H1 (cell line): ENCODE results near the gene DNAJC5G. TPM values are rescaled to one million over a fixed set of nuclear protein-coding genes. Genes with fewer than 3 reads are reported as not detected.

Experiments used
- CTCF ChIA-PET: fragments of 300-600 bp; sonication (Branson Sonifier 250); formaldehyde crosslinking; loops from one replicate; lab custom pipeline; 2021; ENCODE audit not compliant: partially characterized antibody; lab: Charles Lee
- POLR2A ChIA-PET: fragments of 300-600 bp; sonication (Branson Sonifier 250); formaldehyde crosslinking; loops from one replicate; lab custom pipeline; 2021; ENCODE audit warnings: inconsistent platforms; ENCODE audit not compliant: partially characterized antibody; lab: Charles Lee
- DNase-seq, 2 experiments: peaks; one replicate each; pipeline versions ENCODE4 v3.0.0 to v3.0.0-alpha.2; 2010 to 2022; ENCODE audit warnings: low spot score in 2 of 2, low read depth in 1 of 2, mixed read lengths in 1 of 2
- FAIRE-seq: peaks from 2 replicates; lab custom pipeline; 2011; peaks lifted over from hg19 to GRCh38; lab: Jason Lieb, UNC
- H2AFZ ChIP-seq: 2 replicates; pipeline ENCODE4 v1.8.1; 2012; ENCODE audit warnings: low read length, inconsistent platforms
- H2AK5ac ChIP-seq: 2 replicates; pipeline ENCODE4 v1.6.1; 2013; ENCODE audit warnings: low read depth, low read length
- H2BK120ac ChIP-seq: replicated peaks from 2 replicates; pipeline ENCODE3; 2013; ENCODE audit warnings: low read depth, low read length, inconsistent platforms
- H2BK12ac ChIP-seq: 2 replicates; pipeline ENCODE4 v1.6.1; 2013; ENCODE audit warnings: low read depth, low read length
- H2BK15ac ChIP-seq: 2 replicates; pipeline ENCODE4 v1.6.1; 2013; ENCODE audit warnings: low read length
- H2BK20ac ChIP-seq: 2 replicates; pipeline ENCODE4 v1.6.1; 2013; ENCODE audit warnings: low read length
- H2BK5ac ChIP-seq: 2 replicates; pipeline ENCODE4 v1.6.1; 2013; ENCODE audit warnings: low read depth, low read length
- H3K14ac ChIP-seq: 2 replicates; pipeline ENCODE4 v1.6.1; 2013; ENCODE audit warnings: inconsistent platforms; ENCODE audit not compliant: insufficient read length
- H3K18ac ChIP-seq: 2 replicates; pipeline ENCODE4 v1.6.1; 2013; ENCODE audit warnings: low read length; ENCODE audit errors: extremely low read depth
- H3K23ac ChIP-seq: 2 replicates; pipeline ENCODE4 v1.6.1; 2013; ENCODE audit warnings: inconsistent platforms; ENCODE audit not compliant: insufficient read length
- H3K23me2 ChIP-seq: 2 replicates; pipeline ENCODE4 v1.6.1; 2013; ENCODE audit warnings: low read depth, low read length
- H3K27ac ChIP-seq: 2 replicates; pipeline ENCODE4 v1.6.1; 2011; ENCODE audit warnings: low read depth, low read length, inconsistent platforms
- H3K27me3 ChIP-seq, 4 experiments: replicated peaks in 1 of 4; 1 replicate in 1 of 4; 2 replicates in 3 of 4; pipeline versions ENCODE4 v1.6.1 to v1.8.1; 2011 to 2013; ENCODE audit warnings: low read length in 3 of 4, mild to moderate bottlenecking in 3 of 4, inconsistent platforms in 2 of 4, mixed read lengths in 2 of 4, moderate library complexity in 1 of 4; ENCODE audit not compliant: control insufficient read depth in 3 of 4, insufficient read depth in 3 of 4; ENCODE audit errors: extremely low read depth in 1 of 4
- H3K36me3 ChIP-seq, 4 experiments: 2 replicates each; pipeline versions ENCODE4 v1.6.1 to v1.8.1; 2011 to 2013; ENCODE audit warnings: mild to moderate bottlenecking in 4 of 4, low read length in 3 of 4, moderate library complexity in 2 of 4, control low read depth in 1 of 4, inconsistent platforms in 1 of 4; ENCODE audit not compliant: insufficient read depth in 4 of 4, control insufficient read depth in 2 of 4
- H3K4ac ChIP-seq: replicated peaks from 2 replicates; pipeline ENCODE3; 2013; ENCODE audit warnings: low read length, low read depth, mixed read lengths, inconsistent platforms; ENCODE audit not compliant: insufficient read length
- H3K4me1 ChIP-seq, 4 experiments: replicated peaks in 1 of 4; 1 replicate in 1 of 4; 2 replicates in 3 of 4; pipeline versions ENCODE4 v1.6.1 to v1.8.1; 2011 to 2013; ENCODE audit warnings: low read length in 3 of 4, inconsistent platforms in 2 of 4, mixed read lengths in 1 of 4; ENCODE audit not compliant: insufficient read depth in 4 of 4, control insufficient read depth in 3 of 4
- H3K4me2 ChIP-seq, 2 experiments: 2 replicates each; pipeline versions ENCODE4 v1.6.1 to v1.8.1; 2011 to 2013; ENCODE audit warnings: low read depth in 2 of 2, low read length in 2 of 2, control low read depth in 1 of 2, inconsistent platforms in 1 of 2, mild to moderate bottlenecking in 1 of 2; ENCODE audit not compliant: insufficient read depth in 1 of 2
- H3K4me3 ChIP-seq, 4 experiments: fragments of 200-600, 300-600 bp in 1 of 4; sonication (generic), shearing (Covaris generic), sonication (Bioruptor Twin) in 1 of 4; 2 replicates each; pipeline versions ENCODE4 v1.5.1 to v1.8.1; 2011 to 2016; ENCODE audit warnings: low read length in 4 of 4, low read depth in 3 of 4, control low read depth in 2 of 4, inconsistent platforms in 2 of 4, mild to moderate bottlenecking in 2 of 4, mixed read lengths in 1 of 4, moderate library complexity in 1 of 4; ENCODE audit not compliant: insufficient read depth in 2 of 4; ENCODE audit errors: extremely low read depth in 1 of 4
- H3K56ac ChIP-seq: replicated peaks from 2 replicates; pipeline ENCODE3; 2013; ENCODE audit warnings: low read depth, mild to moderate bottlenecking, mixed read lengths, low read length, inconsistent platforms; ENCODE audit not compliant: insufficient read length
- H3K79me1 ChIP-seq: 2 replicates; pipeline ENCODE4 v1.6.1; 2013; ENCODE audit warnings: low read depth, low read length, control low read depth
- H3K79me2 ChIP-seq, 2 experiments: 2 replicates each; pipeline versions ENCODE4 v1.6.1 to v1.8.1; 2012 to 2013; ENCODE audit warnings: low read length in 2 of 2, mild to moderate bottlenecking in 2 of 2, inconsistent platforms in 1 of 2; ENCODE audit not compliant: insufficient read depth in 2 of 2, control insufficient read depth in 1 of 2
- H3K9ac ChIP-seq, 4 experiments: replicated peaks in 1 of 4; 1 replicate in 1 of 4; 2 replicates in 3 of 4; pipeline versions ENCODE4 v1.6.1 to v1.8.1; 2011 to 2013; ENCODE audit warnings: low read depth in 3 of 4, low read length in 3 of 4, control low read depth in 2 of 4, mild to moderate bottlenecking in 2 of 4, moderate library complexity in 2 of 4, inconsistent platforms in 1 of 4; ENCODE audit errors: extremely low read depth in 1 of 4
- H3K9me3 ChIP-seq, 2 experiments: 2 replicates each; pipeline versions ENCODE4 v1.6.1 to v1.8.1; 2012 to 2013; ENCODE audit warnings: mild to moderate bottlenecking in 2 of 2, moderate library complexity in 2 of 2, control low read depth in 1 of 2, inconsistent platforms in 1 of 2, low read depth in 1 of 2, low read length in 1 of 2, mixed read lengths in 1 of 2; ENCODE audit not compliant: insufficient read depth in 2 of 2
- H4K20me1 ChIP-seq, 2 experiments: replicated peaks in 1 of 2; 2 replicates each; pipeline versions ENCODE3 to v1.8.1; 2011 to 2013; ENCODE audit warnings: inconsistent platforms in 2 of 2, low read length in 2 of 2, mild to moderate bottlenecking in 1 of 2; ENCODE audit not compliant: insufficient read depth in 2 of 2, control insufficient read depth in 1 of 2
- H4K5ac ChIP-seq: 2 replicates; pipeline ENCODE4 v1.6.1; 2013; ENCODE audit warnings: low read length, low read depth, mixed read lengths, inconsistent platforms; ENCODE audit not compliant: insufficient read length
- H4K8ac ChIP-seq: 2 replicates; pipeline ENCODE4 v1.8.0; 2013; ENCODE audit warnings: mild to moderate bottlenecking, moderate library complexity, low read length, inconsistent platforms; ENCODE audit not compliant: insufficient read depth; ENCODE audit errors: extremely low read depth
- H4K91ac ChIP-seq: replicated peaks from 2 replicates; pipeline ENCODE3; 2013; ENCODE audit warnings: low read length, mixed read lengths, inconsistent platforms; ENCODE audit not compliant: insufficient read length
- BRCA1 ChIP-seq: IDR thresholded peaks from 2 replicates; pipeline ENCODE4 v1.6.1; 2012; ENCODE audit warnings: low read depth, low read length, improper control_type of control experiment
- FOSL1 ChIP-seq: IDR thresholded peaks from 2 replicates; pipeline ENCODE4 v1.6.1; 2011; ENCODE audit warnings: mild to moderate bottlenecking, low read depth, low read length, moderate library complexity; ENCODE audit not compliant: insufficient read depth
- GABPA ChIP-seq: IDR thresholded peaks from 2 replicates; pipeline ENCODE4 v1.6.1; 2011; ENCODE audit warnings: mild to moderate bottlenecking, low read length, moderate library complexity, borderline replicate concordance; ENCODE audit not compliant: insufficient read depth
- KDM1A ChIP-seq: fragments of 200-600, 300-600 bp; sonication (generic); IDR thresholded peaks from 2 replicates; pipeline ENCODE4 v1.7.1; 2016; ENCODE audit warnings: mild to moderate bottlenecking, low read length, borderline replicate concordance
- PHF8 ChIP-seq: fragments of 200-600 bp; sonication (generic); conservative IDR thresholded peaks from 2 replicates; pipeline ENCODE4 v1.7.1; 2012; ENCODE audit warnings: low read depth, mild to moderate bottlenecking, inconsistent platforms, low read length, moderate library complexity
- RXRA ChIP-seq: IDR thresholded peaks from 2 replicates; pipeline ENCODE4 v1.6.1; 2011; ENCODE audit warnings: low read depth, mild to moderate bottlenecking, low read length, moderate library complexity; ENCODE audit not compliant: insufficient read depth
- SRF ChIP-seq: IDR thresholded peaks from 2 replicates; pipeline ENCODE4 v1.6.1; 2011; ENCODE audit warnings: mild to moderate bottlenecking, low read depth, low read length, moderate library complexity
- TAF7 ChIP-seq: optimal IDR thresholded peaks from 2 replicates; pipeline ENCODE3; 2011; ENCODE audit warnings: low read depth, mild to moderate bottlenecking, inconsistent platforms, low read length, moderate library complexity, borderline replicate concordance
- TEAD4 ChIP-seq: IDR thresholded peaks from 2 replicates; pipeline ENCODE4 v1.6.1; 2012; ENCODE audit warnings: low read depth, low read length, inconsistent platforms, mixed read lengths
- WGBS, 2 experiments: shearing (Covaris generic) in 1 of 2; methylation state at CpG; one replicate each; pipeline versions ENCODE4 v1.1.6 to v1.1.7; 2013 to 2015; ENCODE audit warnings: low lambda C conversion rate in 2 of 2, mixed read lengths in 2 of 2, inconsistent platforms in 1 of 2, low coverage in 1 of 2, missing lambda C conversion rate in 1 of 2; ENCODE audit not compliant: insufficient replicate concordance in 2 of 2, insufficient coverage in 1 of 2, insufficient read length in 1 of 2; ENCODE audit errors: extremely low coverage in 1 of 2, missing lambda C conversion rate in 1 of 2; 5-methylcytosine and 5-hydroxymethylcytosine counted together
- polyA plus RNA-seq, 7 experiments: library from polyadenylated mRNA; depleted of rRNA in 3 of 7; stranded (reverse) in 5 of 7; unstranded in 2 of 7; fragments of >200 nt in 5 of 7; fragments of 200-250 nt in 2 of 7; gene quantifications; 1 replicate in 5 of 7; 2 replicates in 1 of 7; 4 replicates in 1 of 7; pipeline versions ENCODE4 v1.2.1 to v1.2.3, GENCODE V29; 2011 to 2013; ENCODE audit warnings: missing spikeins in 2 of 7, mixed read lengths in 2 of 7
- total RNA-seq: library from RNA; stranded (reverse); fragmentation: NEBNext Ultra II Directional; extraction: Animal tissue kit (Norgen Biotek cat#: 25700); gene quantifications from 2 replicates; pipeline ENCODE4 v1.2.1, GENCODE V29; 2021

Gene DNAJC5G
- total and polyA plus RNA-seq, 2 of the 8 experiments (the other 6 are each of a cell fraction or from before 2014, with no cell fraction given), result 0.83 to 1.4 TPM

- no peak for DNase-seq
Observed at GRCh38 chr2:27256855-27257454, 18.3 kb upstream of the DNAJC5G start.

More at GRCh38 chr2:27256855-27257454, 18.3 kb upstream of the DNAJC5G start:
- TF ChIP-seq SRF (no peak), RXRA (no peak), GABPA (no peak), KDM1A (no peak), TAF7 (no peak), TEAD4 (no peak), FOSL1 (no peak), PHF8 (no peak), BRCA1 (no peak)
- H3K23me2 ChIP-seq, result no peaks in the 10 kb centered on the region; the same call in 1 of the 2 replicates
- peaks cover under 1 to 8% (median 6%) of the 10 kb centered on the region in 4 experiments; a peak in 6 of 7 replicates for H3K4me1 ChIP-seq
- no peak overlapping the region for H3K56ac ChIP-seq
- no peak overlapping the region for H2AFZ ChIP-seq
- POLR2A ChIA-PET, result interaction anchor here (0.6 to 32.6 kb wide), 4 partner anchors 8 to 44 kb away, joined by 3 to 835 read pairs (median 27); partner anchors contain the start of genes CAD and SLC5A6
- H4K20me1 ChIP-seq, result peaks cover 0 to 11% of the 10 kb centered on the region in 2 experiments
- no peak overlapping the region for H3K27ac ChIP-seq
- H3K9me3 ChIP-seq, result no peaks in the 10 kb centered on the region
- no peak overlapping the region for H2BK120ac ChIP-seq
- CTCF ChIA-PET, result interaction anchor here (0.9 to 5.6 kb wide), 4 partner anchors 9 to 46 kb away, joined by 3 to 64 read pairs (median 6); partner anchors contain the start of gene TRIM54
- H3K36me3 ChIP-seq, result no peaks in the 10 kb centered on the region
- H2BK12ac ChIP-seq, result no peak overlapping the region
- H3K14ac ChIP-seq, result no peak overlapping the region
- H3K23ac ChIP-seq, result no peak overlapping the region
- H3K9ac ChIP-seq, result no peak overlapping the region
- H3K79me1 ChIP-seq, result no peaks in the 10 kb centered on the region
- WGBS, 2 experiments, result 89% methylated on average over 7 of the region's 7 CpGs; no CpG with 5 or more reads in 1 of the 2 experiments
- no peak overlapping the region for H4K91ac ChIP-seq
- H3K79me2 ChIP-seq, result peaks cover 0 to 2% of the 10 kb centered on the region in 2 experiments; a peak in 1 of 4 replicates
- H2AK5ac ChIP-seq, result no peak overlapping the region
- no peak overlapping the region for H4K8ac ChIP-seq
- no peak overlapping the region for H3K4me3 ChIP-seq
- no peak overlapping the region for H4K5ac ChIP-seq
- no peak overlapping the region for H2BK20ac ChIP-seq
- H2BK5ac ChIP-seq, result no peak overlapping the region
- peaks cover 10 to 22% (median 18%) of the 10 kb centered on the region in 4 experiments for H3K27me3 ChIP-seq
- H3K4me2 ChIP-seq, result no peak overlapping the region
- no peak overlapping the region for H2BK15ac ChIP-seq
- no peak for FAIRE-seq
- no peak overlapping the region for H3K4ac ChIP-seq
- H3K18ac ChIP-seq, result no peak overlapping the region
